ENCODE results near the gene STAT2.
"Not testable (repeated sequence)": the region's sequence is repeated elsewhere in the genome, so short reads cannot be mapped to it uniquely, and the experiment has no call there.

STAT2 gene

GRCh38 chr12:56361487-56362129 is 1.7 kb upstream of the STAT2 start:
- DNase-seq = no peak

GRCh38 chr12:56358836-56359532 is 923 bp downstream of the STAT2 start:
- DNase-seq = peak; percentile 76 to 78

GRCh38 chr12:56351325-56351724 is 8.6 kb downstream of the STAT2 start:
- DNase-seq = no peak

- DNase-seq = no peak
Measured at GRCh38 chr12:56350662-56351061, 9.2 kb downstream of the STAT2 start.

- no peak for DNase-seq
Measured at GRCh38 chr12:56348776-56349175, 11.1 kb downstream of the STAT2 start.

GRCh38 chr12:56347255-56347654 is 12.7 kb downstream of the STAT2 start:
- DNase-seq = not testable (repeated sequence)

GRCh38 chr12:56346675-56347074 is 13.2 kb downstream of the STAT2 start:
- no peak for DNase-seq

- DNase-seq = not testable (repeated sequence)
Measured at GRCh38 chr12:56342290-56342689, 17.6 kb downstream of the STAT2 start.

GRCh38 chr12:56341616-56342015 is 18.3 kb downstream of the STAT2 start:
- no peak for DNase-seq

- DNase-seq = no peak
Measured at GRCh38 chr12:56339158-56339422, 20.8 kb downstream of the STAT2 start.

- peak; percentile 55 to 83 for DNase-seq
Measured at GRCh38 chr12:56338308-56339157, 21.4 kb downstream of the STAT2 start, which contains the start of gene IL23A. Gene IL23A, plus strand, starts transcription at chr12:56338884. Its CDS starts 161 bp downstream, at chr12:56339045.

- DNase-seq = peak; percentile 98 to 99
Measured at GRCh38 chr12:56337753-56338251, 22.1 kb downstream of the STAT2 start.

GRCh38 chr12:56336361-56337167 is 23.3 kb downstream of the STAT2 start:
- DNase-seq = peak; percentile 92 to 99

GRCh38 chr12:56335527-56335926 is 24.4 kb downstream of the STAT2 start:
- not testable (repeated sequence) for DNase-seq

- DNase-seq = no peak
Measured at GRCh38 chr12:56334490-56334793, 25.5 kb downstream of the STAT2 start.

GRCh38 chr12:56333679-56334489 is 26.0 kb downstream of the STAT2 start, which contains the start of gene PAN2:
Gene PAN2, minus strand, starts transcription at chr12:56334000. Its CDS starts 906 bp downstream, at chr12:56333094.
- DNase-seq = peak; percentile 98 to 99

GRCh38 chr12:56333197-56333678 is 26.7 kb downstream of the STAT2 start:
- DNase-seq = no peak

- no peak for DNase-seq
Measured at GRCh38 chr12:56332512-56333196, 27.3 kb downstream of the STAT2 start.

GRCh38 chr12:56330936-56331490 is 28.9 kb downstream of the STAT2 start:
- no peak for DNase-seq

- DNase-seq = no peak
Measured at GRCh38 chr12:56326533-56326932, 33.4 kb downstream of the STAT2 start.

- no peak for DNase-seq
Measured at GRCh38 chr12:56326126-56326525, 33.8 kb downstream of the STAT2 start.

All from inflammatory macrophage treated with lipopolysaccharide for 1 hour (primary cell).